GM15510 (cell line): ENCODE data around the gene ARMC8.

Experiments
- POLR2A ChIP-seq: IDR thresholded peaks from 3 replicates; pipeline ENCODE4 v1.6.1; 2011; ENCODE audit warnings: borderline replicate concordance; ENCODE audit not compliant: insufficient read length; ENCODE audit errors: extremely low read depth

ARMC8 gene

DNA sequence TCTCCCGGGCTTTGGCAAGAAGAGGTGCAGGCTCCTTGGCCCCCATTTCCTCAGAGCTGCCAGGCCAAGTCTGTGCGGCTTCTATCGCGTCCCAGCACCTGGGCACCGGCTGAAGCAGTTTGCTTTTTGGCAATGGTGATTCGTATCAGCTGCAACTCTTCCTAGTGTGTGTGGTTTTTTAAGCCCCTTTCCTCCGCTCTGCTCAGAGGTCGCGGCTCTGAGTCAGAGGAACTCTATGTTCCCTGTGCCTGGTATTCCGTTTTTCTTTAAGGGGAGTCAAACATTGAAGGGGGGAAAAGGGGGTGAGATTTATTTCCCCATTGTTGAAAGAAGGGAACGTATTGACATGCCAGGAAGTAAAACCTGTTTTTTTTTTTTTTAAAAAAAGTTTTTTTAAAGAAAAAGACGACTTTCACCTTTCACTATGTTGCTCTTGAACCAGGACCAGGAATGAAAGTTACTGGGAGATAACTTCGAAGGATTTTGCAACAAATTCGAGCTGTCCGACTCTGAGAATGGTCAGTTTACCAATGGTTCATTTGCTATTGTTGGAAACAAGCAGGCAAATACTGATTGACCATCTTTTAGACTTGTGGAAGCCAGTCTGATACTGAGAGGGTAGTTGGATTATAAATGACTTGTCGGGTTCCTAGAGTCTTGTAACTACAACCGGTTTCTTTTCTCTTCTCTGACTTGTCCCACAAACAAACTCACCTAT is 1.1 kb downstream of the ARMC8 start:
- peak; percentile 1 for TF ChIP-seq POLR2A

DNA sequence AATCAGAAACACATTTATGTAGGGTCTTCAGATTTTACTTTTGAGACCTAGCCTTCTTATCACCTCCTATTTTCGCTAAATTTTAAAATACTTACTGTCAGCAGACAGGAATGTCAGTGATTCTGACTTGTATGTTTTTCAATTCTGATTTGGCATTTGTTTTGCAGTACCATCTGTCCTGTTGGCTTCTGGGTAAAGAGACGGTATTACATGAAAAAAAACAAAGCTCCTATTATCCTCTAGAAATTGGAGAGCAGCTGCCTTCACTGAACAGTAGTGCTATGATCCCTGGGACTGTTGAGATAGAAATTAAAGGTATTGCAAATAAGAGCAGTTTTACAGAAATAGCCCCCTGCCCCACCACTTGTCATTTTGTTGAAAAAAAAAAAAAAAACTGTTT is 8.4 kb downstream of the ARMC8 start:
- no peak for TF ChIP-seq POLR2A

DNA sequence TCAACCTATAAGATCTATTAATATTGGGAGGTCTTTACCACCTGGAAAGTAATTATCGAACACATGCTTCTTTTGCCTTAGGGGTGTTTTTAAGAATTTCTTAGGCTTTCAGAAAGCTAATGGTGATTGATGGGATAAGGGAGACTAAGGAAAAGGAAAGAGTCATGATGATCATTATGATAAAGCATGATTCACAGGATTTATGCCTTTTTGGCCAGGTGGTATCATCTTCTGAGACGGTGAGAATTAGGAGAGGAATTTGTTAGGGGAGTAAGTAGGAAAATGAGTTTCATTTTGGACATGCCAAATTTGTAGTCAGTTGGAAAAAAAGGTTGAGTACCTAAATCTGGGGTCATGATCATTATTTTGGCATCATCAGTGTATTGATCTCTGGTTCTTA is 8.9 kb downstream of the ARMC8 start:
- no peak for TF ChIP-seq POLR2A

DNA sequence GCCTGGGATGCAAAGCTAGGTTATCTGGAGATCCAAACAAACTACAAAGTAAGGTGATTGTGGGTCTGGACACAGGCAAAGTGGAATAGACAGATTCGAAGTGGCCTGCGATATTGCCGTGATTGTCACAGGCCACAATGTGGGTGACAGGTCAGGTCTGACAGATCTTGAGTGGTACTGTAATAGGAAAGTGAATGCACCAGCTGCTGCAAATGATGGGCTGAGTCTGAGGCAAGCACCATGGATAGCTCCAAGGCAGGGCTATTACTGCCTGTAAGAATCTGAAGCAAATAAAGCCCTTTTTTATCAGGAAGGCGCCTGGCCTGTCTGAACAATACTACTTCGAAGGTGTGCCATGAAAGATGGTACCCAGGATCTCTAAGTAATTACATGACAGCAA is 10.0 kb downstream of the ARMC8 start:
- no peak for TF ChIP-seq POLR2A

DNA sequence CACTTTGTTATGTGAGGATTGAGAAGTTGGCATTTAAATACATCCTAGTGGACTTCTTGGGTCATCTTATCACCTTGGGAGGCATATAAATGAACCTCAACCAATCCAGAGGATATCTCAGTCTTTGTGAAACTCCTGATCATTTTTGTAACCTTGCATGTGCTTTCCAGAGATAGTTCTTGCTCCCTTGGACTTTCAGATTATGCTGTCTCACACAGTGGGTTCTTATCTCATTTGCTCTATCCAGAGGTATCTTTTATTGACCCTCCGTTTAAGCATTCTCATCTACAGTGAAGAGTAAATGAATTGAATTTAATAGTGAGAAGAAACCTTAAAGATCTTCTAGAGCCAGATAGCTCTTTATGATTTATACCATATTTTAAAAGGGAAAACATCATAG is 10.4 kb downstream of the ARMC8 start:
- no peak for TF ChIP-seq POLR2A

DNA sequence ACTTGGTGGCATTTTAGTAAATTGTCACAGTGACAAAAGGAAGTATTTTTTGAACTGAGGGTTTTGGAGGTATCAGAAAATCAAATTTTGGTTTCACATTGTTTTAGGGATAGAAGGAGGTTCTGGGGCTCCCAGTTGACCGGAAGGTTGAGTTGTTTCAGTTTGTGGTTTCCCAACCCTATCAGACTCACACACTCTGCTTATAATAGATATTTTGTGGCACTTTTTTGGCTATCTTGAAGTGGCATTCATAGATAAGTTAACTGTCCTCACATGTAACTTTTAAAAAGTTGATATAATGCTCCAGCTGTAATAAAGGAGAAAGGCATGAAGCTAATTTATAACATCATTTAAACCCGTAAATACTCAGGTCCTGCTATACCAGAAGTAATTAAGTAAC is 12.8 kb downstream of the ARMC8 start:
- no peak for TF ChIP-seq POLR2A

DNA sequence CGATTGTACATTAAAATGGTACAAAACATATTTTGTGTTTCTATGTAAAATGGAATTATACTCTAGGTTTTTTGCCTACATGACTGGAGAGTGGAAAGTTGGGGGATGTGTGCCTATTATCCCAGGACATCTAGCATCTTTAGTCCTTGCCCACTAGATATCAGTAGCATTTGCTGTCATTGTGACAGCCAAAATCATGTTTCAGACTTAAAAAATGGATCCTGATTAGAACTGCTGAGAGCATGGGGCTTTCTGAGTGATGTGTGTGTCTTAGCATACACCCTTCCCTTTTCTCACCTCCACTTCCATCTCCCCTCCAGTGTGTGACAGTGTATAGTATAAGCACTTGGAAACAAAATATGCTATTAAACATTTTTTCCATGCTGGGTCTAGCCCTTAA is 13.3 kb downstream of the ARMC8 start:
- no peak for TF ChIP-seq POLR2A

DNA sequence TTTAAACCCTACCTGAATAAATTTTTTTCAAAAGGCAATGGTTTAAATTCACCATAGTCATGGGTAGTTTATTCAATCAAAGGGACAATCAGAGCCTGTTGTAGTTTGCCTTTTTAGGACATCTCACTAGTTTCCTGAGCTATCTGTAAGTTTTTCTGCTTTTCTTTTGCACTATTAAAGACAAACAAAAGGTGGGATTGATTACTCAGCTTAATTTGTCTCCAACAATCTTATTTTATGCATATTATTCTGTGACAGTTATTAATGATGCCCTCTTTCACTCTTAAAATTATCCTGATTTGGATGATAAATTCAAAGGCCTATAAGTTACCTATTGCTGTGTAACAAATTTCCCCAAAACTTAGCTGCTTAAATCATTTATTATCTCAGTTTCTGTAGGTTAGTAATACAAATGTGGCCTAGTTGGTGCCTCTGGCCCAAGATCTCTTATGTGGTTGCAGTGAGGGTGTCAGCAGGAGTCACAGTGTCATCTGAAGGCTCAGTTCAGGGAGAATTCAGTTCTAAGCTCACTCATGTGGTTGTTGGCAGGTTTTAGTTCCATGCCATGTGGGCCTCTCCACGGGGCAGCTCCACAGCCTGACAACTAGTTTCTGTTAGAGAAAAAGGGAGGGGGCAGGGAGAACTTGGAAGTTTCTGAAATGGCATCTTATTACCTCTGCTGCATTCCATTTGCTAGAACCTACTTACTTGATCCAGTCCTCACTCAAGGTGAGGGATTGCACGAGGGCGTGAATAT is 16.0 kb downstream of the ARMC8 start:
- TF ChIP-seq POLR2A, result no peak

DNA sequence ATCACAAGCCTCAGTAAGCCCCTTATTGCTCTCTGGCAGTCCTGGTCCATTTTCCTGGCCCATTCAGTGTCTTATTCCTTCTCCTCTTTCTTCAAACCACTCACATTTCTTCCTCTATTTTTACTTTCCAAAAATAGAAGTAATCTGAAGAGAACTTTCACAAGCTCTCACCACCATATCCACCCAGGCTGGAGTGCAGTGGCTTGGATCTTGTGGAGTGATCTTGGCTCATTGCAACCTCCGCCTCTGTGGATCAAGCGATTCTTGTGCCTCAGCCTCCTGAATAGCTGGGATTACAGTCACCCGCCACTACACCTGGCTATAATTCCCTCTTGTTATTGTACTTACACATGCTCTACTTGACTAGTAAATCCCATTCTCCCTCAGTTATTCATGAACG is 16.8 kb downstream of the ARMC8 start:
- no peak for TF ChIP-seq POLR2A

DNA sequence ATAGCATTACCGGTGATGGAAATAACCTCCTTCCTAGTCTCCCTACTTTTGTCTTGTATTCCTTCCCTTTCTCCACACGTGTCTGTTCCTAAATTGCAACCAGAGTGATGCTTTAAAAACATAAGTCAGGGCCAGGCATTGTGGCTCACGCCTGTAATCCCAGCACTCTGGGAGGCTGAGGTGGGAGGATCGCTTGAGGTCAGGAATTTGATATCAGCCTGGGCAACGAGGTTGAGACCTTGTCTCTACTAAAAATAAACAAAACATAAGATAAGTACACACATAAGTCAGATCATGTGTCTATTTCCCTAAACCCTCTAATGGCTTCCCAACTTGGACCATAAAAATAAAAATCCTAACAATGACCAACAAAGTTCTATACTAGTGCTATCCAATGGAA is 18.4 kb downstream of the ARMC8 start:
- no peak for TF ChIP-seq POLR2A

DNA sequence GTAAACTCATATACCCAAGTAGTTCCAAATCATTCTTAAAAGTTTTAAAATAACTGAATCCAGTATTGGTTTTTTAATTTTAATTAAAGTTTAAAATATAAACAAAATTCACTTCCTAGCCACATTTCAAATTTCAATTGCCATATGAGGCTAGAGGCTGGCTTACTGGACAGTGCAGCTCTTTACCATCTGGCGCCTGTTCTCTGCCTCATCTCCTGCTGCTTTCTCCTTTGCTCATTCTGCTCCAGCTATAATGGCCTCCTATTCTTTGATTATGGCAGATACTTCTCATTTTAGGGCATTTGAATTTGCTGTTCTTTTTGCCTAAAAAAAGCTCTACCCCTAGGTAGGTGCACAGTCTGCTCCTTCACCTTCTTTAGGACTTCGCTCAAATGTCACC is 19.1 kb downstream of the ARMC8 start:
- TF ChIP-seq POLR2A, result no peak

DNA sequence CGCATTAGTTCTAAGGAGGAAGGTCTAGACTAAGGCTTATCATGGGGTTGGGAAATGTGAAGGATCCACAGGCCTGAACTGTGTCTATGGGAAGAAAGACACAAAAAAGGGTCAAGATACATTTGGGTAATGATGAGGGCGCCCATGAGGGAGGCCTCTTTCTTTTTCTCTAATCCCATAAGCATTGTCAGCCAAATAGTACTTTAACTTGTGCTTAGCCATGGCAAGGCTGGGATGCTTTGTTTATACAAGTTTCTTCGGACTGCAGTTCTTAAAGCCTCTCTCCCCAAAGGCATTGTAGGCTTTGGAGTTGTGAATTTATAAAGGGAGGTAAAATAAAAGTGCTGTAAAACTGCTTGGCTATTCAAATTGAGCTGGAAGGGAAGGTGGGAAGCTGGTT is 23.4 kb downstream of the ARMC8 start:
- no peak for TF ChIP-seq POLR2A

DNA sequence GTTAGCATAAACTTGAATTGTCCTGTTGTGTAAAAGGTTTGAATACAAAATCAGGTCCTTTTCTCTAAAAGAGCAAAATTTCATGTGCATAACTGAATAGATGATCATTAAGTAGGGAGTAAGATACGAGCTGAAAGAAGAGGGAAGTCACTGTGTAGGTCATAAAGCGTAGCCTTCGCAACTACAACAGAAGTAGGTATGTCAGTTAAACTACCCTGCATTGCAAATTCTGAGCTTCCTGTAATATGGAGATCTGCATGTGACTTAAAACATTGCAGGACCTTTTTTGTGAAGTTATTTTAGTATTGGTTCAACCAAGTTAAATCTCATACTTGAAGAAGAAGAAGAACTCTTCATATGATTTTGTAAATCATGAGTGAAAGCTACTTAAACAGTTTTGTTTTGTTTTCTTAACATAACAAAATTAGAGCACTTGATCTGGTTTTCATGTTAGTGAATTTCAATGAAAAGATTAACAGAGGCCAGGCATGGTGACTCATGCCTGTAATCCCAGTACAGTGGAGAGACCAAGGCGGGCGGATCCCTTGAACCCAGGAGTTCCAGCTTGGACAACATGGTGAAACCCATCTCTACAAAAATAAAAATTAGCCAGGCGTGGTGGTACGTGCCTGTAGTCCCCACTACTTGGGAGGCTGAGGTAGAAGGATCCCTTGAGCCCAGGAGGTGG is 26.4 kb downstream of the ARMC8 start:
- TF ChIP-seq POLR2A, result no peak

DNA sequence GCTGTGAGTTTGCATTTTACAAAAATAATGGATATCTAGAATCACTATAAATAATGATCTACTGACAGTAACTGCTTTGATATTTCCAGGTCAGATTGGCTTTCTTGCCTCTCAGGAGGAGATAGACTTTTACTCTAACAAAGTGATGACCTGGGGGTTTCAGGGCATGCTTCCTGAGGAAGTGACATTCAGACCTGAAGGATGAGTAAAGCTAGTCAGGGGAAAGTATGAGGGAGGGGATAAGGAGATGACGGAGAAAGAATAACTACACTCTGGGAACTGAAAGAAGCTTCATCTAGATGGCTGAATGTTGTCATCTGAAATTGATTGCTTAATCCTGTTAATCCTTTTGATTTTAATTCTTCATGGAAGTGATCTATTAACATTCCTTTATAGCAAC is 32.2 kb downstream of the ARMC8 start:
- TF ChIP-seq POLR2A, result no peak

DNA sequence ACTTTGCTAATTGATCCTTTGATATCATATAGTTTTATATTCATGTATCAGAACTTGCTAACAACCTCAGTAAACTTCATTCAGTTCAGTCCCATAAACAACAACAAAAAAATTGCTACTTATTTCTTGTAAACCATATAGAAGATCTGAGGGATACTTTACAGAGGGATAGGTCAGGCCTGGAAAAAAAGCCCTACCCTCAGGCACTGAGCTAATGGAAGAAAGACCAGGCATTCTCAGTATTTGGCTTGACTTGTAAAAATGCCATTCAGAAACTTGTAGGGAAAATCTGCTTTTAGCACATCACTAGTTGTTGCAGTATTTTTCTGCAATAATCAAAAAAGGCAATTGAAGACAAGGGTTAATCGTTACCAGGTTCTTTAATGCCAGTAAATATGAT is 33.1 kb downstream of the ARMC8 start:
- TF ChIP-seq POLR2A, result no peak

DNA sequence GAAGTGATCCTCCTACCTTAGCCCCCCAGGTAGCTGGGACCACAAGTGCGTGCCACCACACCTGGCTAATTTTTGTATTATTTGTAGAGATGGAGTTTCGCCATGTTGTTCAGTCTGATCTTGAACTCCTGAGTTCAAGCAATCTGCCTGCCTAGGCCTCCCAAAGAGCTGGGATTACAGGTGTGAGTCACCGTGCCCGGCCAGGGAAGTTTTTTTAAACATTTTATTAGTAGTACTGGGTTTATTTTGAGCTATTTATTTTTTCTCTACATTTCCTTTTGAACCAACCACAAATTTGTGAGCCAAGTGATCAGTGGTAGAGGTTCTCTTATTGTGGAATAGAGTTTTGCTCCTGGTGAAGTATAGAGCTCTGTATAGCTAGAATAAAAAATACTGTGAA is 33.7 kb downstream of the ARMC8 start:
- TF ChIP-seq POLR2A, result no peak
